ENCODE measurements around the gene C12orf57. TPM values are rescaled to one million over a fixed set of nuclear protein-coding genes. Genes with fewer than 3 reads are reported as not detected.
A peak's percentile ranks its signal among the peaks of the same experiment; 100 is the strongest.

Gene C12orf57
- total and polyA plus RNA-seq, 10 of the 15 experiments (the other 5 are each of a cell fraction or from before 2014, with no cell fraction given) = 64.5 to 377 (median 211) TPM

DNA sequence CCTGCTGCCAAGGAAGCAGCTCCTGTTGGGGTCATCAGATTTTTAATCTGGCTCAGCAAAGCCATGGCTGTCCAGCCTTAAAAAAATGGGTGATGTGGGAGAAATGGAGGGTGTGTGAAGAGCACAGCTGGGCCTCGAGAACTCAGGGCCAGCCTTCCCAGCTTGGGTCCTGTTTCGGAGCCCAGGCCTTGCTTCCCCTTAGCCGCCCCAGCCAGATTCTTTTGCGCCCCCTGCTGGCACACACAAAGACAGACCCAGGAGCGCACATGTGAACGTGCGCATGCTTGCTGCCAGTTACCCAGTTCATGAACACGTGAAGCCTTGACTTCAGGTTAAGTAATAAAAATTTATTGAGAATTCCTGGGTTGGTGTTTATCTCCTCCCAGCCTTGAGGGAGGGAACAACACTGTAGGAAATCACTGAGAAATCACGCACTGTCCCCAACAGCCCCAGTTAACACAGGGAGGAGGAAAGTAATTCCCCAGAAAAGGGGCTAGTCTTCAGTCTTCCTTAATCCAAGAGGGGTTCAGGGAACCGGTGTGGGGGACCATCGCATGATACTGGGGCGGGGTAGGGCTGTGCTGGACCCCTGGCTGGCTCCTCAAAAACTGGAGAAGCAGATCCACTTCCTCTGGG lies 21.3 kb downstream of the C12orf57 start (continued):
- TF ChIP-seq, protein P1, sequence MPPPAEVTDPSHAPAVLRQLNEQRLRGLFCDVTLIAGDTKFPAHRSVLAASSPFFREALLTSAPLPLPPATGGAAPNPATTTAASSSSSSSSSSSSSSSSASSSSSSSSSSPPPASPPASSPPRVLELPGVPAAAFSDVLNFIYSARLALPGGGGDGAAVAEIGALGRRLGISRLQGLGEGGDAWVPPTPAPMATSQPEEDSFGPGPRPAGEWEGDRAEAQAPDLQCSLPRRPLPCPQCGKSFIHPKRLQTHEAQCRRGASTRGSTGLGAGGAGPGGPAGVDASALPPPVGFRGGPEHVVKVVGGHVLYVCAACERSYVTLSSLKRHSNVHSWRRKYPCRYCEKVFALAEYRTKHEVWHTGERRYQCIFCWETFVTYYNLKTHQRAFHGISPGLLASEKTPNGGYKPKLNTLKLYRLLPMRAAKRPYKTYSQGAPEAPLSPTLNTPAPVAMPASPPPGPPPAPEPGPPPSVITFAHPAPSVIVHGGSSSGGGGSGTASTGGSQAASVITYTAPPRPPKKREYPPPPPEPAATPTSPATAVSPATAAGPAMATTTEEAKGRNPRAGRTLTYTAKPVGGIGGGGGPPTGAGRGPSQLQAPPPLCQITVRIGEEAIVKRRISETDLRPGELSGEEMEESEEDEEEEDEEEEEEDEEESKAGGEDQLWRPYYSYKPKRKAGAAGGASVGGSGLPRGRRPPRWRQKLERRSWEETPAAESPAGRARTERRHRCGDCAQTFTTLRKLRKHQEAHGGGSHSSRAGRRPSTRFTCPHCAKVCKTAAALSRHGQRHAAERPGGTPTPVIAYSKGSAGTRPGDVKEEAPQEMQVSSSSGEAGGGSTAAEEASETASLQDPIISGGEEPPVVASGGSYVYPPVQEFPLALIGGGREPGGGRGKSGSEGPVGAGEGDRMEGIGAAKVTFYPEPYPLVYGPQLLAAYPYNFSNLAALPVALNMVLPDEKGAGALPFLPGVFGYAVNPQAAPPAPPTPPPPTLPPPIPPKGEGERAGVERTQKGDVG (CRISPR knock-in tag; IDR thresholded peaks at IDR 0.05) = no peak
- no peak for TF ChIP-seq CHD2 (IDR thresholded peaks at IDR 0.05; ENCODE audit: borderline replicate concordance, low read depth, low read length)
- TF ChIP-seq, protein P2, sequence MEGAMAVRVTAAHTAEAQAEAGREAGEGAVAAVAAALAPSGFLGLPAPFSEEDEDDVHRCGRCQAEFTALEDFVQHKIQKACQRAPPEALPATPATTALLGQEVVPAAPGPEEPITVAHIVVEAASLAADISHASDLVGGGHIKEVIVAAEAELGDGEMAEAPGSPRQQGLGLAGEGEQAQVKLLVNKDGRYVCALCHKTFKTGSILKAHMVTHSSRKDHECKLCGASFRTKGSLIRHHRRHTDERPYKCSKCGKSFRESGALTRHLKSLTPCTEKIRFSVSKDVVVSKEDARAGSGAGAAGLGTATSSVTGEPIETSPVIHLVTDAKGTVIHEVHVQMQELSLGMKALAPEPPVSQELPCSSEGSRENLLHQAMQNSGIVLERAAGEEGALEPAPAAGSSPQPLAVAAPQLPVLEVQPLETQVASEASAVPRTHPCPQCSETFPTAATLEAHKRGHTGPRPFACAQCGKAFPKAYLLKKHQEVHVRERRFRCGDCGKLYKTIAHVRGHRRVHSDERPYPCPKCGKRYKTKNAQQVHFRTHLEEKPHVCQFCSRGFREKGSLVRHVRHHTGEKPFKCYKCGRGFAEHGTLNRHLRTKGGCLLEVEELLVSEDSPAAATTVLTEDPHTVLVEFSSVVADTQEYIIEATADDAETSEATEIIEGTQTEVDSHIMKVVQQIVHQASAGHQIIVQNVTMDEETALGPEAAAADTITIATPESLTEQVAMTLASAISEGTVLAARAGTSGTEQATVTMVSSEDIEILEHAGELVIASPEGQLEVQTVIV (IDR thresholded peaks at IDR 0.05; ENCODE audit: borderline replicate concordance, partially characterized antibody) = no peak
- TF ChIP-seq RAD21 (IDR thresholded peaks at IDR 0.05; ENCODE audit: insufficient read depth, low read depth, low read length) = peak; percentile 88
- no peak for TF ChIP-seq JUNB (IDR thresholded peaks at IDR 0.05)
- peak; percentile 56; the same call in 1 of the 2 replicates for TF ChIP-seq IRF4 (IDR thresholded peaks at IDR 0.05; ENCODE audit: low read depth, low read length)
- TF ChIP-seq BMI1 (IDR thresholded peaks at IDR 0.05; ENCODE audit: borderline replicate concordance) = no peak
- TF ChIP-seq, protein P3, sequence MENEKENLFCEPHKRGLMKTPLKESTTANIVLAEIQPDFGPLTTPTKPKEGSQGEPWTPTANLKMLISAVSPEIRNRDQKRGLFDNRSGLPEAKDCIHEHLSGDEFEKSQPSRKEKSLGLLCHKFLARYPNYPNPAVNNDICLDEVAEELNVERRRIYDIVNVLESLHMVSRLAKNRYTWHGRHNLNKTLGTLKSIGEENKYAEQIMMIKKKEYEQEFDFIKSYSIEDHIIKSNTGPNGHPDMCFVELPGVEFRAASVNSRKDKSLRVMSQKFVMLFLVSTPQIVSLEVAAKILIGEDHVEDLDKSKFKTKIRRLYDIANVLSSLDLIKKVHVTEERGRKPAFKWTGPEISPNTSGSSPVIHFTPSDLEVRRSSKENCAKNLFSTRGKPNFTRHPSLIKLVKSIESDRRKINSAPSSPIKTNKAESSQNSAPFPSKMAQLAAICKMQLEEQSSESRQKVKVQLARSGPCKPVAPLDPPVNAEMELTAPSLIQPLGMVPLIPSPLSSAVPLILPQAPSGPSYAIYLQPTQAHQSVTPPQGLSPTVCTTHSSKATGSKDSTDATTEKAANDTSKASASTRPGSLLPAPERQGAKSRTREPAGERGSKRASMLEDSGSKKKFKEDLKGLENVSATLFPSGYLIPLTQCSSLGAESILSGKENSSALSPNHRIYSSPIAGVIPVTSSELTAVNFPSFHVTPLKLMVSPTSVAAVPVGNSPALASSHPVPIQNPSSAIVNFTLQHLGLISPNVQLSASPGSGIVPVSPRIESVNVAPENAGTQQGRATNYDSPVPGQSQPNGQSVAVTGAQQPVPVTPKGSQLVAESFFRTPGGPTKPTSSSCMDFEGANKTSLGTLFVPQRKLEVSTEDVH (IDR thresholded peaks at IDR 0.05; ENCODE audit: low read depth, partially characterized antibody) = no peak
- TF ChIP-seq TCF7 (IDR thresholded peaks at IDR 0.05; ENCODE audit: borderline replicate concordance) = no peak
- TF ChIP-seq RELA (IDR thresholded peaks at IDR 0.05; ENCODE audit: borderline replicate concordance, partially characterized antibody) = no peak
- peak; percentile 89 for TF ChIP-seq ZNF687 (IDR thresholded peaks at IDR 0.05)
- peak; percentile 63 for TF ChIP-seq NRF1 (conservative IDR thresholded peaks at IDR 0.05; ENCODE audit: low read depth, low read length)
- peak; percentile 0 for TF ChIP-seq KLF5 (IDR thresholded peaks at IDR 0.05; ENCODE audit: partially characterized antibody)
- TF ChIP-seq EED (IDR thresholded peaks at IDR 0.05; ENCODE audit: low read depth) = peak; percentile 53; the same call in 1 of the 2 replicates
- TF ChIP-seq EZH2 (IDR thresholded peaks at IDR 0.05; ENCODE audit: borderline replicate concordance, control insufficient read depth, low read depth, low read length) = no peak
- no peak for TF ChIP-seq EGR1 (IDR thresholded peaks at IDR 0.05; ENCODE audit: borderline replicate concordance in 1 of 2, low read depth in 2 of 2, low read length in 2 of 2)
- peak; percentile 55; the same call in 1 of the 2 replicates for TF ChIP-seq TARDBP (IDR thresholded peaks at IDR 0.05; ENCODE audit: borderline replicate concordance)

All from GM12878 (cell line).